GM12878 (cell line): ENCODE measurements around the gene RENBP. TPM values are rescaled to one million over a fixed set of nuclear protein-coding genes. Genes with fewer than 3 reads are reported as not detected.

ENCODE experiments used
- ATF3 ChIP-seq: IDR thresholded peaks from 2 replicates; pipeline ENCODE4 v1.6.1; 2011; ENCODE audit warnings: low read depth, mild to moderate bottlenecking, low read length, moderate library complexity, borderline replicate concordance; ENCODE audit errors: extremely low read depth
- BMI1 ChIP-seq: fragments of 450-650 bp; IDR thresholded peaks from 2 replicates; pipeline ENCODE4 v1.6.1; 2016; ENCODE audit warnings: mild to moderate bottlenecking, moderate library complexity, borderline replicate concordance
- BRCA1 ChIP-seq: IDR thresholded peaks from 2 replicates; pipeline ENCODE4 v1.6.1; 2011; ENCODE audit warnings: low read depth, low read length, improper control_type of control experiment
- IKZF2 ChIP-seq, 2 experiments: fragments of 450-650 bp; IDR thresholded peaks; 2 replicates each; pipeline ENCODE4 v1.6.1; 2017; ENCODE audit warnings: mild to moderate bottlenecking in 2 of 2, moderate library complexity in 2 of 2
- JUND ChIP-seq: IDR thresholded peaks from 2 replicates; pipeline ENCODE4 v1.6.1; 2012; ENCODE audit warnings: low read depth, mild to moderate bottlenecking, low read length, improper control_type of control experiment, moderate library complexity
- NFYB ChIP-seq: IDR thresholded peaks from 2 replicates; pipeline ENCODE4 v1.6.1; 2011; ENCODE audit warnings: low read depth, mild to moderate bottlenecking, low read length, improper control_type of control experiment, moderate library complexity; ENCODE audit not compliant: insufficient read depth
- NR2F1 ChIP-seq: fragments of 450-650 bp; conservative IDR thresholded peaks from 2 replicates; pipeline ENCODE4 v1.6.1; 2017; ENCODE audit warnings: mild to moderate bottlenecking
- PAX5 ChIP-seq: IDR thresholded peaks from 2 replicates; pipeline ENCODE4 v1.6.1; 2011; ENCODE audit warnings: low read depth, low read length, borderline replicate concordance
- SMAD1 ChIP-seq: fragments of 450-650 bp; IDR thresholded peaks from 2 replicates; pipeline ENCODE4 v1.6.1; 2018; ENCODE audit warnings: mild to moderate bottlenecking, low read depth; ENCODE audit not compliant: partially characterized antibody
- SUPT20H ChIP-seq: IDR thresholded peaks from 2 replicates; pipeline ENCODE4 v1.6.1; 2011; ENCODE audit warnings: low read depth, mild to moderate bottlenecking, low read length, moderate library complexity, borderline replicate concordance; ENCODE audit not compliant: control insufficient read depth
- SUZ12 ChIP-seq: fragments of 200-600 bp; sonication (generic); IDR thresholded peaks from one replicate; pipeline ENCODE4 v1.6.1; 2018; ENCODE audit warnings: antibody characterized with exemption, mild to moderate bottlenecking; ENCODE audit not compliant: unreplicated experiment
- ZNF384 ChIP-seq: IDR thresholded peaks from 2 replicates; pipeline ENCODE4 v1.6.1; 2012; ENCODE audit warnings: low read depth, mild to moderate bottlenecking, low read length, improper control_type of control experiment, borderline replicate concordance
- ZSCAN29 ChIP-seq: fragments of 450-650 bp; IDR thresholded peaks from 2 replicates; pipeline ENCODE4 v1.6.1; 2017; ENCODE audit warnings: mild to moderate bottlenecking, moderate library complexity
- polyA plus RNA-seq, 11 experiments: library from polyadenylated mRNA; depleted of rRNA in 4 of 11; unstranded in 6 of 11; stranded (reverse) in 5 of 11; fragments of >200 nt; fragmentation: Nextera tagmentation in 4 of 11; fragmentation: Illumina TruSeq in 1 of 11; extraction: Ambion mirVana in 4 of 11; extraction: Trizol in 1 of 11; gene quantifications; 1 replicate in 1 of 11; 2 replicates in 10 of 11; pipeline versions ENCODE4 v1.2.1 to v1.2.3, GENCODE V29; 2011 to 2016; ENCODE audit warnings: inconsistent platforms in 2 of 11, missing spikeins in 2 of 11, low read depth in 1 of 11
- total RNA-seq, 4 experiments: library from RNA; depleted of rRNA in 3 of 4; stranded (reverse); fragments of >200 nt in 3 of 4; fragmentation: Illumina TruSeq in 1 of 4; extraction: Trizol in 1 of 4; gene quantifications; 2 replicates each; pipeline versions ENCODE4 v1.2.1 to v1.2.3, GENCODE V29; 2013 to 2021
- TF ChIP-seq, protein P1 (sequence below): IDR thresholded peaks from 2 replicates; pipeline ENCODE4 v1.6.1; 2011; ENCODE audit warnings: mild to moderate bottlenecking, low read depth, low read length, moderate library complexity; ENCODE audit not compliant: insufficient replicate concordance
- TF ChIP-seq, protein P2 (sequence below): IDR thresholded peaks from 2 replicates; pipeline ENCODE4 v1.6.1; 2011; ENCODE audit warnings: borderline replicate concordance, low read depth, mild to moderate bottlenecking, moderate library complexity, low read length; ENCODE audit not compliant: insufficient read depth, poor library complexity, severe bottlenecking
- TF ChIP-seq, protein P3 (sequence below): IDR thresholded peaks from 2 replicates; pipeline ENCODE4 v1.6.1; 2012; ENCODE audit warnings: low read length, inconsistent platforms
- TF ChIP-seq, protein P4 (sequence below): fragments of 450-650 bp; IDR thresholded peaks from 2 replicates; pipeline ENCODE4 v1.6.1; 2018; ENCODE audit warnings: borderline replicate concordance, mild to moderate bottlenecking; ENCODE audit not compliant: partially characterized antibody
- TF ChIP-seq, protein P5 (sequence below): fragments of 450-650 bp; IDR thresholded peaks from 2 replicates; pipeline ENCODE4 v1.6.1; 2017; ENCODE audit warnings: mild to moderate bottlenecking

Gene RENBP
- total and polyA plus RNA-seq, 10 of the 15 experiments (the other 5 are each of a cell fraction or from before 2014, with no cell fraction given): 0.36 to 4.9 (median 1.8) TPM; not detected in 3

DNA sequence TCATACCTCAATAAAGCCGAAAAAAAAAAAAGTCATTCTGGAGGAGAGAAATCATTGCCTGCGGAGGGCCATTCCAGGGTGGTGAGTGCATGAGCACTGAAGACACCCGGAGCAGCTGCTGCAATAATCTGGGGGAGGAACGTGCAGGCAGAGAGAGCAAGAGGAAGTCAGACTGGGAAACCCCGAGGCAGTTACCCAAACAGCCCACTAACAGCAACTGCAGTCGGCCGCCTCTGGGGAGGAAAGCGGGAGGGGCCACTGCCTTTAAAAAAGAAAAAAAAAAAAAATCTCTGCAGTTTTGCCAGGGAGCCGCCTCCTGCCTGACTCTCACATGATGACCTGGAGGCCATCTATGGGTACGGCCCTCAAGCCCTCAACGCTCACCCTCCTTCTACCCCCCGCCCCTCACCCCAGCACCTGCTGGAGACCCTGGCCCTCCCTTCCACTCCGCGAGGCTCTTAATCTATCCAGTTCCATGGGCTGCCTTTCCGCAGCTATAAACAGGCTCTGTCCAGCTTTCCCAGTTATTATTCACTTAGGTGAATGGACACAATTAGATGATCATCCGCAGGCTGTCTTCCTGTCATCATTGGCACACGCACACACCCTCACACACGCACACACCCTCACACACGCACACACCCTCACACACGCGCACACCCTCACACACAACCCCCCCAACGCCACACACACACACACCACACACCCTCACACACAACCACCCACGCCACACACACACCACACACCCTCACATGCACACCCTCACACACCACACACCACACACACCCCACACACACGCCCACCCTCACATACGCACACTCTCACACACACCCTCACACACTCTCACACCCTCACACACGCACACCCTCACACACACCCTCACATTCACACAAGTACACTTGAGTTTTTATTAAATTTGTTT lies 43.4 kb downstream of the RENBP start (continued):
- TF ChIP-seq, protein P1, sequence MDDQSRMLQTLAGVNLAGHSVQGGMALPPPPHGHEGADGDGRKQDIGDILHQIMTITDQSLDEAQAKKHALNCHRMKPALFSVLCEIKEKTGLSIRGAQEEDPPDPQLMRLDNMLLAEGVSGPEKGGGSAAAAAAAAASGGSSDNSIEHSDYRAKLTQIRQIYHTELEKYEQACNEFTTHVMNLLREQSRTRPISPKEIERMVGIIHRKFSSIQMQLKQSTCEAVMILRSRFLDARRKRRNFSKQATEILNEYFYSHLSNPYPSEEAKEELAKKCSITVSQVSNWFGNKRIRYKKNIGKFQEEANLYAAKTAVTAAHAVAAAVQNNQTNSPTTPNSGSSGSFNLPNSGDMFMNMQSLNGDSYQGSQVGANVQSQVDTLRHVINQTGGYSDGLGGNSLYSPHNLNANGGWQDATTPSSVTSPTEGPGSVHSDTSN: no peak
- TF ChIP-seq SUPT20H: no peak
- TF ChIP-seq, protein P2, sequence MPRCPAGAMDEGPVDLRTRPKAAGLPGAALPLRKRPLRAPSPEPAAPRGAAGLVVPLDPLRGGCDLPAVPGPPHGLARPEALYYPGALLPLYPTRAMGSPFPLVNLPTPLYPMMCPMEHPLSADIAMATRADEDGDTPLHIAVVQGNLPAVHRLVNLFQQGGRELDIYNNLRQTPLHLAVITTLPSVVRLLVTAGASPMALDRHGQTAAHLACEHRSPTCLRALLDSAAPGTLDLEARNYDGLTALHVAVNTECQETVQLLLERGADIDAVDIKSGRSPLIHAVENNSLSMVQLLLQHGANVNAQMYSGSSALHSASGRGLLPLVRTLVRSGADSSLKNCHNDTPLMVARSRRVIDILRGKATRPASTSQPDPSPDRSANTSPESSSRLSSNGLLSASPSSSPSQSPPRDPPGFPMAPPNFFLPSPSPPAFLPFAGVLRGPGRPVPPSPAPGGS: peak; percentile 71
- no peak for TF ChIP-seq NFYB
- 0 out of 2 replicates have a peak, but pooled peaks have one; percentile 52 for TF ChIP-seq PAX5
- TF ChIP-seq NR2F1: no peak; the same call in 1 of the 2 replicates
- TF ChIP-seq SUZ12: no peak
- TF ChIP-seq, protein P3, sequence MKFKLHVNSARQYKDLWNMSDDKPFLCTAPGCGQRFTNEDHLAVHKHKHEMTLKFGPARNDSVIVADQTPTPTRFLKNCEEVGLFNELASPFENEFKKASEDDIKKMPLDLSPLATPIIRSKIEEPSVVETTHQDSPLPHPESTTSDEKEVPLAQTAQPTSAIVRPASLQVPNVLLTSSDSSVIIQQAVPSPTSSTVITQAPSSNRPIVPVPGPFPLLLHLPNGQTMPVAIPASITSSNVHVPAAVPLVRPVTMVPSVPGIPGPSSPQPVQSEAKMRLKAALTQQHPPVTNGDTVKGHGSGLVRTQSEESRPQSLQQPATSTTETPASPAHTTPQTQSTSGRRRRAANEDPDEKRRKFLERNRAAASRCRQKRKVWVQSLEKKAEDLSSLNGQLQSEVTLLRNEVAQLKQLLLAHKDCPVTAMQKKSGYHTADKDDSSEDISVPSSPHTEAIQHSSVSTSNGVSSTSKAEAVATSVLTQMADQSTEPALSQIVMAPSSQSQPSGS: no peak
- TF ChIP-seq, protein P4, sequence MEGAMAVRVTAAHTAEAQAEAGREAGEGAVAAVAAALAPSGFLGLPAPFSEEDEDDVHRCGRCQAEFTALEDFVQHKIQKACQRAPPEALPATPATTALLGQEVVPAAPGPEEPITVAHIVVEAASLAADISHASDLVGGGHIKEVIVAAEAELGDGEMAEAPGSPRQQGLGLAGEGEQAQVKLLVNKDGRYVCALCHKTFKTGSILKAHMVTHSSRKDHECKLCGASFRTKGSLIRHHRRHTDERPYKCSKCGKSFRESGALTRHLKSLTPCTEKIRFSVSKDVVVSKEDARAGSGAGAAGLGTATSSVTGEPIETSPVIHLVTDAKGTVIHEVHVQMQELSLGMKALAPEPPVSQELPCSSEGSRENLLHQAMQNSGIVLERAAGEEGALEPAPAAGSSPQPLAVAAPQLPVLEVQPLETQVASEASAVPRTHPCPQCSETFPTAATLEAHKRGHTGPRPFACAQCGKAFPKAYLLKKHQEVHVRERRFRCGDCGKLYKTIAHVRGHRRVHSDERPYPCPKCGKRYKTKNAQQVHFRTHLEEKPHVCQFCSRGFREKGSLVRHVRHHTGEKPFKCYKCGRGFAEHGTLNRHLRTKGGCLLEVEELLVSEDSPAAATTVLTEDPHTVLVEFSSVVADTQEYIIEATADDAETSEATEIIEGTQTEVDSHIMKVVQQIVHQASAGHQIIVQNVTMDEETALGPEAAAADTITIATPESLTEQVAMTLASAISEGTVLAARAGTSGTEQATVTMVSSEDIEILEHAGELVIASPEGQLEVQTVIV: no peak
- no peak for TF ChIP-seq JUND
- TF ChIP-seq, protein P5, sequence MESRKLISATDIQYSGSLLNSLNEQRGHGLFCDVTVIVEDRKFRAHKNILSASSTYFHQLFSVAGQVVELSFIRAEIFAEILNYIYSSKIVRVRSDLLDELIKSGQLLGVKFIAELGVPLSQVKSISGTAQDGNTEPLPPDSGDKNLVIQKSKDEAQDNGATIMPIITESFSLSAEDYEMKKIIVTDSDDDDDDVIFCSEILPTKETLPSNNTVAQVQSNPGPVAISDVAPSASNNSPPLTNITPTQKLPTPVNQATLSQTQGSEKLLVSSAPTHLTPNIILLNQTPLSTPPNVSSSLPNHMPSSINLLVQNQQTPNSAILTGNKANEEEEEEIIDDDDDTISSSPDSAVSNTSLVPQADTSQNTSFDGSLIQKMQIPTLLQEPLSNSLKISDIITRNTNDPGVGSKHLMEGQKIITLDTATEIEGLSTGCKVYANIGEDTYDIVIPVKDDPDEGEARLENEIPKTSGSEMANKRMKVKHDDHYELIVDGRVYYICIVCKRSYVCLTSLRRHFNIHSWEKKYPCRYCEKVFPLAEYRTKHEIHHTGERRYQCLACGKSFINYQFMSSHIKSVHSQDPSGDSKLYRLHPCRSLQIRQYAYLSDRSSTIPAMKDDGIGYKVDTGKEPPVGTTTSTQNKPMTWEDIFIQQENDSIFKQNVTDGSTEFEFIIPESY: 0 out of 2 replicates have a peak, but pooled peaks have one; percentile 19
- TF ChIP-seq IKZF2 (IDR thresholded peaks at IDR 0.05): peak; percentile 40 to 44; a peak in 1 of 4 replicates
- peak; percentile 93 for TF ChIP-seq ZNF384
- TF ChIP-seq ATF3: no peak
- no peak for TF ChIP-seq ZSCAN29
- TF ChIP-seq SMAD1: no peak
- TF ChIP-seq BMI1: no peak
- no peak for TF ChIP-seq BRCA1
